Mesendoderm (in vitro differentiated cells): ENCODE measurements around the gene PPARA.

Experiments used
- DNase-seq: peaks from one replicate; pipeline ENCODE4 v3.0.0; 2013
- H2AK5ac ChIP-seq: 2 replicates; pipeline ENCODE4 v1.6.1; 2013; ENCODE audit warnings: low read length, inconsistent platforms
- H2BK120ac ChIP-seq: 2 replicates; pipeline ENCODE4 v1.6.1; 2013; ENCODE audit warnings: low read depth, mild to moderate bottlenecking, low read length, moderate library complexity, mixed read lengths
- H2BK15ac ChIP-seq: replicated peaks from 2 replicates; pipeline ENCODE4 v1.6.1; 2013; ENCODE audit warnings: low read depth, mild to moderate bottlenecking, moderate library complexity
- H2BK5ac ChIP-seq: 2 replicates; pipeline ENCODE4 v1.6.1; 2013; ENCODE audit warnings: low read length, inconsistent platforms
- H3K18ac ChIP-seq: 2 replicates; pipeline ENCODE4 v1.6.1; 2013; ENCODE audit warnings: mild to moderate bottlenecking, low read length, mixed read lengths
- H3K23ac ChIP-seq: one replicate; pipeline ENCODE4 v1.6.1; 2013; ENCODE audit warnings: low read length
- H3K27ac ChIP-seq: 2 replicates; pipeline ENCODE4 v1.5.1; 2013; ENCODE audit warnings: low read depth, mild to moderate bottlenecking, inconsistent platforms, low read length, moderate library complexity
- H3K27me3 ChIP-seq: 2 replicates; pipeline ENCODE4 v1.6.1; 2013; ENCODE audit warnings: low read length, control low read depth, mild to moderate bottlenecking, inconsistent platforms; ENCODE audit not compliant: insufficient read depth, poor library complexity
- H3K36me3 ChIP-seq: 2 replicates; pipeline ENCODE4 v1.6.1; 2013; ENCODE audit warnings: low read length, inconsistent platforms; ENCODE audit not compliant: control insufficient read depth, insufficient read depth
- H3K4ac ChIP-seq: one replicate; pipeline ENCODE4 v1.6.1; 2013; ENCODE audit warnings: low read depth, mild to moderate bottlenecking, low read length, moderate library complexity
- H3K4me1 ChIP-seq: 2 replicates; pipeline ENCODE4 v1.6.1; 2013; ENCODE audit warnings: low read depth, low read length, inconsistent platforms; ENCODE audit not compliant: control insufficient read depth
- H3K4me2 ChIP-seq: 2 replicates; pipeline ENCODE4 v1.6.1; 2013; ENCODE audit warnings: low read length
- H3K4me3 ChIP-seq: 2 replicates; pipeline ENCODE4 v1.5.1; 2013; ENCODE audit warnings: mild to moderate bottlenecking, low read length
- H3K56ac ChIP-seq: one replicate; pipeline ENCODE4 v1.6.1; 2013; ENCODE audit warnings: low read length
- H3K79me1 ChIP-seq: 2 replicates; pipeline ENCODE4 v1.6.1; 2013; ENCODE audit warnings: low read length, inconsistent platforms
- H3K79me2 ChIP-seq: 2 replicates; pipeline ENCODE4 v1.6.1; 2013; ENCODE audit warnings: mild to moderate bottlenecking, low read length; ENCODE audit not compliant: control insufficient read depth, insufficient read depth
- H3K9ac ChIP-seq: 2 replicates; pipeline ENCODE4 v1.6.1; 2013; ENCODE audit warnings: low read length, inconsistent platforms
- H4K5ac ChIP-seq: one replicate; pipeline ENCODE4 v1.6.1; 2013; ENCODE audit warnings: low read length
- H4K8ac ChIP-seq: one replicate; pipeline ENCODE4 v1.6.1; 2013; ENCODE audit warnings: low read depth, mild to moderate bottlenecking, control low read depth, low read length, moderate library complexity
- WGBS: extraction: QIAGEN DNeasy Blood & Tissue Kit; methylation state at CpG from one replicate; pipeline ENCODE4 v1.1.7; 2013; ENCODE audit warnings: low lambda C conversion rate, missing lambda C conversion rate; ENCODE audit not compliant: insufficient coverage; ENCODE audit errors: extremely low coverage; 5-methylcytosine and 5-hydroxymethylcytosine counted together

The PPARA gene

GRCh38 chr22:46246178-46246577 is 95.9 kb downstream of the PPARA start:
- no CpG with 5 or more reads among the region's 10 CpGs for WGBS
- Histone ChIP-seq H2AK5ac (no peak overlapping the region), H3K18ac (no peak overlapping the region), H3K79me2 (no peaks in the 10 kb centered on the region), H3K36me3 (no peaks in the 10 kb centered on the region), H3K27me3 (no peaks in the 10 kb centered on the region), H4K8ac (no peak overlapping the region), H3K9ac (no peak overlapping the region), H2BK120ac (no peak overlapping the region), H3K4ac (no peak overlapping the region), H3K56ac (no peak overlapping the region), H3K23ac (no peak overlapping the region), H2BK5ac (no peak overlapping the region), H3K4me3 (no peak overlapping the region), H3K79me1 (no peaks in the 10 kb centered on the region), H3K4me1 (no peaks in the 10 kb centered on the region), H2BK15ac (no peak overlapping the region), H3K4me2 (no peak overlapping the region), H3K27ac (no peak overlapping the region), H4K5ac (no peak overlapping the region)
- DNase-seq, result no peak

GRCh38 chr22:46247443-46247975 is 97.2 kb downstream of the PPARA start:
- Histone ChIP-seq H3K27ac (no peak overlapping the region), H3K79me1 (no peaks in the 10 kb centered on the region), H3K4ac (no peak overlapping the region), H2AK5ac (no peak overlapping the region), H3K79me2 (no peaks in the 10 kb centered on the region), H3K56ac (no peak overlapping the region), H3K18ac (no peak overlapping the region), H2BK15ac (no peak overlapping the region), H3K9ac (no peak overlapping the region), H3K36me3 (no peaks in the 10 kb centered on the region), H3K23ac (no peak overlapping the region), H3K4me3 (no peak overlapping the region), H3K27me3 (no peaks in the 10 kb centered on the region), H2BK120ac (no peak overlapping the region), H4K5ac (no peak overlapping the region), H2BK5ac (no peak overlapping the region), H4K8ac (no peak overlapping the region), H3K4me1 (no peaks in the 10 kb centered on the region), H3K4me2 (no peak overlapping the region)
- no peak for DNase-seq
- WGBS, result no CpG with 5 or more reads among the region's 2 CpGs

GRCh38 chr22:46250035-46250782 is 99.9 kb downstream of the PPARA start, which contains the start of gene CDPF1:
CDPF1 (minus strand) TSS chr22:46250293; CDS start chr22:46248284, 2,009 bp downstream.
- Histone ChIP-seq H3K4ac (peak within 1 kb of the TSS; percentile 81), H2BK15ac (no peak within 1 kb of the TSS), H3K79me1 (no peaks in the 10 kb centered on the region), H3K4me3 (peak within 1 kb of the TSS; percentile 76), H2BK120ac (no peak within 1 kb of the TSS), H3K23ac (peak within 1 kb of the TSS; percentile 80), H3K36me3 (no peaks in the 10 kb centered on the region), H4K5ac (no peak within 1 kb of the TSS), H3K4me2 (peak within 1 kb of the TSS; percentile 93), H3K4me1 (no peaks in the 10 kb centered on the region), H3K56ac (peak within 1 kb of the TSS; percentile 99), H3K27ac (peak within 1 kb of the TSS; percentile 16), H4K8ac (no peak within 1 kb of the TSS), H2AK5ac (no peak within 1 kb of the TSS), H3K9ac (peak within 1 kb of the TSS; percentile 97), H2BK5ac (no peak within 1 kb of the TSS), H3K79me2 (no peaks in the 10 kb centered on the region), H3K27me3 (no peaks in the 10 kb centered on the region), H3K18ac (peak within 1 kb of the TSS; percentile 55)
- WGBS, result no CpG with 5 or more reads among the region's 89 CpGs
- DNase-seq, result peak; percentile 80

GRCh38 chr22:46250783-46251125 is 100.4 kb downstream of the PPARA start:
- peak overlapping the region; percentile 64 for H3K4me3 ChIP-seq
- H3K36me3 ChIP-seq, result no peaks in the 10 kb centered on the region
- H4K8ac ChIP-seq, result no peak overlapping the region
- no peaks in the 10 kb centered on the region for H3K4me1 ChIP-seq
- H3K79me1 ChIP-seq, result no peaks in the 10 kb centered on the region
- H3K4ac ChIP-seq, result no peak overlapping the region
- H3K27ac ChIP-seq, result no peak overlapping the region
- no peak for DNase-seq
- H3K9ac ChIP-seq, result peak overlapping the region; percentile 89
- H2AK5ac ChIP-seq, result no peak overlapping the region
- H2BK5ac ChIP-seq, result no peak overlapping the region
- no peak overlapping the region for H2BK120ac ChIP-seq
- no peaks in the 10 kb centered on the region for H3K79me2 ChIP-seq
- no peak overlapping the region for H2BK15ac ChIP-seq
- H3K56ac ChIP-seq, result peak overlapping the region; percentile 91
- WGBS, result no CpG with 5 or more reads among the region's 25 CpGs
- H3K27me3 ChIP-seq, result no peaks in the 10 kb centered on the region
- H3K18ac ChIP-seq, result no peak overlapping the region
- H3K23ac ChIP-seq, result peak overlapping the region; percentile 80
- H3K4me2 ChIP-seq, result peak overlapping the region; percentile 93
- H4K5ac ChIP-seq, result no peak overlapping the region

- no peaks in the 10 kb centered on the region for H3K27me3 ChIP-seq
- H3K79me2 ChIP-seq, result no peaks in the 10 kb centered on the region
- no peak for DNase-seq
- H3K23ac ChIP-seq, result no peak overlapping the region
- peak overlapping the region; percentile 89 for H3K9ac ChIP-seq
- no peak overlapping the region for H2BK120ac ChIP-seq
- H2AK5ac ChIP-seq, result no peak overlapping the region
- H3K56ac ChIP-seq, result no peak overlapping the region
- no peaks in the 10 kb centered on the region for H3K36me3 ChIP-seq
- no peak overlapping the region for H2BK5ac ChIP-seq
- no peak overlapping the region for H4K8ac ChIP-seq
- H3K4me2 ChIP-seq, result no peak overlapping the region
- no CpG with 5 or more reads among the region's 7 CpGs for WGBS
- H3K79me1 ChIP-seq, result no peaks in the 10 kb centered on the region
- H3K4me3 ChIP-seq, result no peak overlapping the region
- no peak overlapping the region for H3K4ac ChIP-seq
- H3K27ac ChIP-seq, result no peak overlapping the region
- no peak overlapping the region for H3K18ac ChIP-seq
- H4K5ac ChIP-seq, result no peak overlapping the region
- H3K4me1 ChIP-seq, result no peaks in the 10 kb centered on the region
- H2BK15ac ChIP-seq, result no peak overlapping the region
Measured at GRCh38 chr22:46251266-46251665, 100.9 kb downstream of the PPARA start.
